ENCODE results near the gene RSPRY1. TPM values are rescaled to one million over a fixed set of nuclear protein-coding genes. Genes with fewer than 3 reads are reported as not detected.
"Not testable (repeated sequence)": the region's sequence is repeated elsewhere in the genome, so short reads cannot be mapped to it uniquely, and the experiment has no call there.

RSPRY1 gene
- total RNA-seq, 4 donors from 2014 or later: 22.7 to 40.6 (median 28.9) TPM

GRCh38 chr16:57186872-57187854, 1.0 kb downstream of the RSPRY1 start:
- DNase-seq (ENCODE audit: low spot score) (no peak), ATAC-seq (ENCODE audit: low FRiP score) (no peak)
- no peak for TF ChIP-seq CTCF (IDR thresholded peaks at IDR 0.05)

- ATAC-seq (ENCODE audit: low FRiP score): not testable (repeated sequence)
These were observed 2.0 kb downstream of the RSPRY1 start for GRCh38 chr16:57187902-57188710.

GRCh38 chr16:57188711-57189002, 2.5 kb downstream of the RSPRY1 start:
- no peak for TF ChIP-seq CTCF (IDR thresholded peaks at IDR 0.05)
- DNase-seq (ENCODE audit: low spot score): no peak
- ATAC-seq (ENCODE audit: low FRiP score): no peak

More at GRCh38 chr16:57187902-57188710, 2.0 kb downstream of the RSPRY1 start:
- DNase-seq (ENCODE audit: low spot score): not testable (repeated sequence)

- DNase-seq (ENCODE audit: low spot score): not testable (repeated sequence)
These were observed 3.4 kb downstream of the RSPRY1 start for GRCh38 chr16:57189527-57189926.

DNA sequence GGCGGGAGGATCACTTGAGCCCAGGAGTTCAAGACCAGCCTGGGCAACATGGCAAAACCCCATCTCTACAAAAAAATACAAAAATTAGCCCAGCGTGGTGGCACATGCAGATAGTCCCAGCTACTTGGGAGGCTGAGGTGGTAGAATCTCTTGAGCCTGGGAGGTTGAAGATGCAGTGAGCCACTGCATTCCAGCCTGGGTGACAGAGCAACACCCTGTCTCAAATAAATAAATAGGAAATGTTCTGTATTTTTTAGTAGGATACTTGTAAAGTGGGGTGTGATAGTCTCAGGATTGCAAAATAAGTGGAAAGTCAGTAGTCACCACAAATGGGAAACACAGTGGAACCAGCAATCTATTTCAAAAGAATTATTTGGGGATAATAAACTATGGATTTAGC, 4.0 kb downstream of the RSPRY1 start:
- DNase-seq (ENCODE audit: low spot score) (no peak), ATAC-seq (ENCODE audit: low FRiP score) (no peak)
- no peak for TF ChIP-seq CTCF (IDR thresholded peaks at IDR 0.05)

More at GRCh38 chr16:57189527-57189926, 3.4 kb downstream of the RSPRY1 start:
- not testable (repeated sequence) for ATAC-seq (ENCODE audit: low FRiP score)

- ATAC-seq (ENCODE audit: low FRiP score) (no peak), DNase-seq (ENCODE audit: low spot score) (no peak)
- no peak for TF ChIP-seq CTCF (IDR thresholded peaks at IDR 0.05)
These were observed 5.0 kb downstream of the RSPRY1 start for GRCh38 chr16:57191056-57191571.

GRCh38 chr16:57192146-57192545, 6.0 kb downstream of the RSPRY1 start:
- no peak for TF ChIP-seq CTCF (IDR thresholded peaks at IDR 0.05)
- DNase-seq (ENCODE audit: low spot score) (no peak), ATAC-seq (ENCODE audit: low FRiP score) (no peak)

Measured in omental fat pad (tissue), 4 donors.